Measurements from ENCODE around the gene DAGLA.

DNA sequence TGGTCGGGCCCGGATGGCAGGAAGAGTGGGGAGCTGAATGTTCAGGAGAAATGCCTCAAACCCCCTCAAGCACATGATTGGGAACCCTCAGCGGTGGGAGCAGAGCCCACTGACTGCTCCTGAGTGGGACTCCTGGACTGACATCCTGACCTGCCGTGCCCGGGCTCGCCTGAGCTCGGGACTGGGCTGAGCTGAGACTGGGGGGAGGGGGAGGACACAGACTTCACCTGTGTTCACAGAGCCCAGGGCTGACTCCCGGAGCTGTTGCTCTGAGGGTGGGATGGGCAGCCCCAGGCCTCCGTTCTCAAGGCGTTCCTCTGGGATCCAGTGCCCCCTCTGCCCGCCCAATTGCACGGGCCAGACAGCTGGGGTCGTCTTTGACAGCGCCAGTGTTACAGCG is 24.6 kb downstream of the DAGLA start:
- TF ChIP-seq, protein P1, sequence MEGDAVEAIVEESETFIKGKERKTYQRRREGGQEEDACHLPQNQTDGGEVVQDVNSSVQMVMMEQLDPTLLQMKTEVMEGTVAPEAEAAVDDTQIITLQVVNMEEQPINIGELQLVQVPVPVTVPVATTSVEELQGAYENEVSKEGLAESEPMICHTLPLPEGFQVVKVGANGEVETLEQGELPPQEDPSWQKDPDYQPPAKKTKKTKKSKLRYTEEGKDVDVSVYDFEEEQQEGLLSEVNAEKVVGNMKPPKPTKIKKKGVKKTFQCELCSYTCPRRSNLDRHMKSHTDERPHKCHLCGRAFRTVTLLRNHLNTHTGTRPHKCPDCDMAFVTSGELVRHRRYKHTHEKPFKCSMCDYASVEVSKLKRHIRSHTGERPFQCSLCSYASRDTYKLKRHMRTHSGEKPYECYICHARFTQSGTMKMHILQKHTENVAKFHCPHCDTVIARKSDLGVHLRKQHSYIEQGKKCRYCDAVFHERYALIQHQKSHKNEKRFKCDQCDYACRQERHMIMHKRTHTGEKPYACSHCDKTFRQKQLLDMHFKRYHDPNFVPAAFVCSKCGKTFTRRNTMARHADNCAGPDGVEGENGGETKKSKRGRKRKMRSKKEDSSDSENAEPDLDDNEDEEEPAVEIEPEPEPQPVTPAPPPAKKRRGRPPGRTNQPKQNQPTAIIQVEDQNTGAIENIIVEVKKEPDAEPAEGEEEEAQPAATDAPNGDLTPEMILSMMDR (IDR thresholded peaks at IDR 0.05): no peak
- TF ChIP-seq POLR2A (IDR thresholded peaks at IDR 0.05): no peak

Data from uterus (tissue), 2 donors.